ENCODE results near the gene MCOLN1. TPM values are rescaled to one million over a fixed set of nuclear protein-coding genes. Genes with fewer than 3 reads are reported as not detected.
A peak's percentile ranks its signal among the peaks of the same experiment; 100 is the strongest.

MCOLN1 gene
- total and polyA plus RNA-seq, 9 of the 15 experiments (the other 6 are each of a cell fraction or from before 2014, with no cell fraction given): 0.25 to 15.4 (median 7.1) TPM

- Histone ChIP-seq H3K79me2 (ENCODE audit: control insufficient read depth, insufficient read depth, low read length) (no peaks in the 10 kb centered on the region; the same call in 2 of the 3 replicates), H3K4me2 (ENCODE audit: insufficient read depth, low read length) (peak overlapping the region; percentile 98), H3K9ac (ENCODE audit: insufficient read depth in 1 of 2, low read depth in 2 of 2, low read length in 2 of 2) (peak overlapping the region; percentile 32 to 96; a peak in 3 of 4 replicates), H3K9me1 (ENCODE audit: control insufficient read depth, insufficient read depth, low read length) (no peaks in the 10 kb centered on the region), H3K4me1 (replicated peaks in 1 of 2; ENCODE audit: control insufficient read depth in 2 of 2, insufficient read depth in 2 of 2, low read length in 2 of 2) (peaks cover 10 to 35% of the 10 kb centered on the region in 2 experiments), H3K36me3 (ENCODE audit: control insufficient read depth, insufficient read depth, low read length) (peaks cover 10% of the 10 kb centered on the region; the same call in 1 of the 3 replicates), H4K20me1 (replicated peaks; ENCODE audit: control insufficient read depth, insufficient read depth, low read length) (no peaks in the 10 kb centered on the region), H3K9me3 (replicated peaks; ENCODE audit: control insufficient read depth, insufficient read depth, low read depth, low read length) (no peaks in the 10 kb centered on the region), H3K27ac (ENCODE audit: extremely low read depth, low read depth, low read length) (no peak overlapping the region), H3K27me3 (ENCODE audit: control insufficient read depth in 2 of 2, insufficient read depth in 2 of 2, low read length in 2 of 2) (no peaks in the 10 kb centered on the region), H2AFZ (ENCODE audit: low read depth, low read length) (peak overlapping the region; percentile 100), H3K4me3 (peak overlapping the region; percentile 81)
- intact Hi-C loops (cut with micrococcal nuclease) (no loop called here), in situ Hi-C loops (cut with MboI) (no loop called here)
- WGBS (ENCODE audit: insufficient coverage, low coverage, missing lambda C conversion rate): 3% methylated on average over 27 of the region's 27 CpGs
- BruUV-seq (replicated peaks): no TSS peak
- peak; percentile 54 to 64 (median 58) for DNase-seq (ENCODE audit: extremely low read depth in 1 of 4, low spot score in 3 of 4)
- FAIRE-seq: peak; percentile 51
- ATAC-seq: peak; percentile 75
- POLR2A ChIA-PET: interaction anchor here (0.6 to 1.8 kb wide), 6 partner anchors 12 to 127 kb away, joined by 3 to 9 read pairs (median 3); partner anchors contain the start of genes MCOLN1 and ZNF358
- CTCF ChIA-PET (ENCODE audit: low intra/inter-chr PET ratio): no interaction called here
- TF ChIP-seq TAF7 (tag; IDR thresholded peaks at IDR 0.05): no peak
- TF ChIP-seq ASH1L (IDR thresholded peaks at IDR 0.05; ENCODE audit: borderline replicate concordance, low read depth, partially characterized antibody): no peak
- TF ChIP-seq YY1 (IDR thresholded peaks at IDR 0.05; ENCODE audit: borderline replicate concordance in 1 of 3, control insufficient read depth in 1 of 3, extremely low read depth in 1 of 3, insufficient read depth in 3 of 3, insufficient read length in 1 of 3, insufficient replicate concordance in 2 of 3, low read depth in 1 of 3, low read length in 2 of 3): peak; percentile 28 to 79 (median 58)
- TF ChIP-seq THRAP3 (IDR thresholded peaks at IDR 0.05; ENCODE audit: borderline replicate concordance): no peak
- TF ChIP-seq, protein P1, sequence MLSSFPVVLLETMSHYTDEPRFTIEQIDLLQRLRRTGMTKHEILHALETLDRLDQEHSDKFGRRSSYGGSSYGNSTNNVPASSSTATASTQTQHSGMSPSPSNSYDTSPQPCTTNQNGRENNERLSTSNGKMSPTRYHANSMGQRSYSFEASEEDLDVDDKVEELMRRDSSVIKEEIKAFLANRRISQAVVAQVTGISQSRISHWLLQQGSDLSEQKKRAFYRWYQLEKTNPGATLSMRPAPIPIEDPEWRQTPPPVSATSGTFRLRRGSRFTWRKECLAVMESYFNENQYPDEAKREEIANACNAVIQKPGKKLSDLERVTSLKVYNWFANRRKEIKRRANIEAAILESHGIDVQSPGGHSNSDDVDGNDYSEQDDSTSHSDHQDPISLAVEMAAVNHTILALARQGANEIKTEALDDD (IDR thresholded peaks at IDR 0.05): no peak
- no peak for TF ChIP-seq CREM (IDR thresholded peaks at IDR 0.05; ENCODE audit: low read depth)
- no peak for TF ChIP-seq MEF2D (tag; conservative IDR thresholded peaks at IDR 0.05; ENCODE audit: low read depth)
- TF ChIP-seq ZFP30 (CRISPR knock-in tag; IDR thresholded peaks at IDR 0.05; ENCODE audit: borderline replicate concordance): no peak
- TF ChIP-seq SMARCA4 (IDR thresholded peaks at IDR 0.05): no peak
- TF ChIP-seq, protein P2, sequence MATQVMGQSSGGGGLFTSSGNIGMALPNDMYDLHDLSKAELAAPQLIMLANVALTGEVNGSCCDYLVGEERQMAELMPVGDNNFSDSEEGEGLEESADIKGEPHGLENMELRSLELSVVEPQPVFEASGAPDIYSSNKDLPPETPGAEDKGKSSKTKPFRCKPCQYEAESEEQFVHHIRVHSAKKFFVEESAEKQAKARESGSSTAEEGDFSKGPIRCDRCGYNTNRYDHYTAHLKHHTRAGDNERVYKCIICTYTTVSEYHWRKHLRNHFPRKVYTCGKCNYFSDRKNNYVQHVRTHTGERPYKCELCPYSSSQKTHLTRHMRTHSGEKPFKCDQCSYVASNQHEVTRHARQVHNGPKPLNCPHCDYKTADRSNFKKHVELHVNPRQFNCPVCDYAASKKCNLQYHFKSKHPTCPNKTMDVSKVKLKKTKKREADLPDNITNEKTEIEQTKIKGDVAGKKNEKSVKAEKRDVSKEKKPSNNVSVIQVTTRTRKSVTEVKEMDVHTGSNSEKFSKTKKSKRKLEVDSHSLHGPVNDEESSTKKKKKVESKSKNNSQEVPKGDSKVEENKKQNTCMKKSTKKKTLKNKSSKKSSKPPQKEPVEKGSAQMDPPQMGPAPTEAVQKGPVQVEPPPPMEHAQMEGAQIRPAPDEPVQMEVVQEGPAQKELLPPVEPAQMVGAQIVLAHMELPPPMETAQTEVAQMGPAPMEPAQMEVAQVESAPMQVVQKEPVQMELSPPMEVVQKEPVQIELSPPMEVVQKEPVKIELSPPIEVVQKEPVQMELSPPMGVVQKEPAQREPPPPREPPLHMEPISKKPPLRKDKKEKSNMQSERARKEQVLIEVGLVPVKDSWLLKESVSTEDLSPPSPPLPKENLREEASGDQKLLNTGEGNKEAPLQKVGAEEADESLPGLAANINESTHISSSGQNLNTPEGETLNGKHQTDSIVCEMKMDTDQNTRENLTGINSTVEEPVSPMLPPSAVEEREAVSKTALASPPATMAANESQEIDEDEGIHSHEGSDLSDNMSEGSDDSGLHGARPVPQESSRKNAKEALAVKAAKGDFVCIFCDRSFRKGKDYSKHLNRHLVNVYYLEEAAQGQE (IDR thresholded peaks at IDR 0.05; ENCODE audit: borderline replicate concordance): no peak
- TF ChIP-seq, protein P2 (CRISPR knock-in tag; IDR thresholded peaks at IDR 0.05; ENCODE audit: low read depth): no peak
- no peak for TF ChIP-seq ARID1B (IDR thresholded peaks at IDR 0.05)
- no peak for TF ChIP-seq ZNF347 (CRISPR knock-in tag; IDR thresholded peaks at IDR 0.05; ENCODE audit: low read depth)
- TF ChIP-seq STAT5B (CRISPR knock-in tag; IDR thresholded peaks at IDR 0.05): no peak
Measured at GRCh38 chr19:7534531-7535046, 12.2 kb downstream of the MCOLN1 start.

All from K562 (cell line).